ENCODE data around the gene FFAR3.

DNA sequence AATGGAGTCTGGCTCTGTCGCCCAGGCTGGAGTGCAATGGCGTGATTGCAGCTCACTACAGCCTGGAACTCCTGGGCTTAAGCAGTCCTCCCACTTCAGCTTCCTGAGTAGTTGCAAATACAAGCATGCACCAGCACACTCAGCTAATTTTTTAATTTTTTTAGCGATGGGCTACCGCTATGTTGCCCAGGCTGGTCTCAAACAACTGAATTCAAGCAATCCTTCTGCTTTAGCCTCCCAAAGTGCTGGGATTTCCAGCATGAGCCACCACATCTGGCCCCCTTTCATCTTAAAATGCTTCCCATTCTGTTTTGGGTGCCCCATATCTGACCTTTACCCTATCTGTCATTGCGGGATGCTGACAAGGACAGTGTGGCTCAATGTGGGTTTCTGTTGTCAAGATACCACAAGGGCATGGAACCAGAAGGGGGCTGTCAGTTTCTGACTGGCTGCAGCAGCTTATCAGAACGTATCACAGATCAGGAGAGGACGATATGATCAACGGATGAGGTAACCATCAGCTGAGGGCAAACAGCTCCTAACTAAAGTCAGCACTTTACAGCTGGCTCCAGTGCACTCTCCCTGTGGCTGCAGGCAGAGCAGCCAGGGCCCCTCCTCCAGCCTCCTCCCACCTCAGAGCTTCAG is 45.0 kb downstream of the FFAR3 start:
- TF ChIP-seq CTCF (IDR thresholded peaks at IDR 0.05): no peak
- no peak for TF ChIP-seq POLR2A (IDR thresholded peaks at IDR 0.05)
- no peak for TF ChIP-seq EP300 (IDR thresholded peaks at IDR 0.05)
